Measurements from ENCODE around the gene PLEK2. TPM values are rescaled to one million over a fixed set of nuclear protein-coding genes. Genes with fewer than 3 reads are reported as not detected.
"Not testable (repeated sequence)": the region's sequence is repeated elsewhere in the genome, so short reads cannot be mapped to it uniquely, and the experiment has no call there.

Gene PLEK2
- total RNA-seq, 2 donors from 2014 or later: 8.1 to 21.1 TPM

DNA sequence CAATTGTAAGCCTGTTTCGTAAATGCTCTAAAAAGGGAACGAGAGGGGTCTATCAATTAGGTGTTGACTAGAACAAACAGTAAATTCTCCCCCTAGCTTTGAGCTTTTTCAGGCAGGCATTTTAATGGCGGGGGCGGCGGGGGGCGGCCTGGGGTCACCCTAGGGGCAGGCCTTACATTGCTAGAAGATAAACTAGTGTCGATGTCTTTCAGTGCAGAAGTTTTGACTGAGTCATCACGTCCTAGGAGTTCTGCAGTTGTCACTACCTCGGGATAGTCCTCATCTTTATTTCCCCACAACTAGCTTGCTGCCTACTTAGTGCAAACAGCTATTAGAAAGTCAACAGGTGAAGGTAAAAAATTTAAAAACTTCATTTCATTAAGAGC lies 54.0 kb downstream of the PLEK2 start:
- H3K27ac ChIP-seq: no peak overlapping the region
- TF ChIP-seq POLR2AphosphoS5 (IDR thresholded peaks at IDR 0.05): no peak
- TF ChIP-seq, protein P1, sequence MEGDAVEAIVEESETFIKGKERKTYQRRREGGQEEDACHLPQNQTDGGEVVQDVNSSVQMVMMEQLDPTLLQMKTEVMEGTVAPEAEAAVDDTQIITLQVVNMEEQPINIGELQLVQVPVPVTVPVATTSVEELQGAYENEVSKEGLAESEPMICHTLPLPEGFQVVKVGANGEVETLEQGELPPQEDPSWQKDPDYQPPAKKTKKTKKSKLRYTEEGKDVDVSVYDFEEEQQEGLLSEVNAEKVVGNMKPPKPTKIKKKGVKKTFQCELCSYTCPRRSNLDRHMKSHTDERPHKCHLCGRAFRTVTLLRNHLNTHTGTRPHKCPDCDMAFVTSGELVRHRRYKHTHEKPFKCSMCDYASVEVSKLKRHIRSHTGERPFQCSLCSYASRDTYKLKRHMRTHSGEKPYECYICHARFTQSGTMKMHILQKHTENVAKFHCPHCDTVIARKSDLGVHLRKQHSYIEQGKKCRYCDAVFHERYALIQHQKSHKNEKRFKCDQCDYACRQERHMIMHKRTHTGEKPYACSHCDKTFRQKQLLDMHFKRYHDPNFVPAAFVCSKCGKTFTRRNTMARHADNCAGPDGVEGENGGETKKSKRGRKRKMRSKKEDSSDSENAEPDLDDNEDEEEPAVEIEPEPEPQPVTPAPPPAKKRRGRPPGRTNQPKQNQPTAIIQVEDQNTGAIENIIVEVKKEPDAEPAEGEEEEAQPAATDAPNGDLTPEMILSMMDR (IDR thresholded peaks at IDR 0.05): no peak
- no peak for TF ChIP-seq POLR2A (IDR thresholded peaks at IDR 0.05)
- H3K36me3 ChIP-seq: no peaks in the 10 kb centered on the region
- WGBS: 48% methylated on average over 9 of the region's 9 CpGs
- no peaks in the 10 kb centered on the region for H3K9me3 ChIP-seq
- peak overlapping the region in 1 of 2 donors; percentile 1 for H3K4me3 ChIP-seq
- intact Hi-C loops (cut with DNase I): no loop called here
- DNase-seq (ENCODE audit: low spot score): no peak
- peaks cover 4% of the 10 kb centered on the region for H3K4me1 ChIP-seq (replicated peaks)
- H3K27me3 ChIP-seq (replicated peaks; ENCODE audit: insufficient read depth): no peaks in the 10 kb centered on the region

DNA sequence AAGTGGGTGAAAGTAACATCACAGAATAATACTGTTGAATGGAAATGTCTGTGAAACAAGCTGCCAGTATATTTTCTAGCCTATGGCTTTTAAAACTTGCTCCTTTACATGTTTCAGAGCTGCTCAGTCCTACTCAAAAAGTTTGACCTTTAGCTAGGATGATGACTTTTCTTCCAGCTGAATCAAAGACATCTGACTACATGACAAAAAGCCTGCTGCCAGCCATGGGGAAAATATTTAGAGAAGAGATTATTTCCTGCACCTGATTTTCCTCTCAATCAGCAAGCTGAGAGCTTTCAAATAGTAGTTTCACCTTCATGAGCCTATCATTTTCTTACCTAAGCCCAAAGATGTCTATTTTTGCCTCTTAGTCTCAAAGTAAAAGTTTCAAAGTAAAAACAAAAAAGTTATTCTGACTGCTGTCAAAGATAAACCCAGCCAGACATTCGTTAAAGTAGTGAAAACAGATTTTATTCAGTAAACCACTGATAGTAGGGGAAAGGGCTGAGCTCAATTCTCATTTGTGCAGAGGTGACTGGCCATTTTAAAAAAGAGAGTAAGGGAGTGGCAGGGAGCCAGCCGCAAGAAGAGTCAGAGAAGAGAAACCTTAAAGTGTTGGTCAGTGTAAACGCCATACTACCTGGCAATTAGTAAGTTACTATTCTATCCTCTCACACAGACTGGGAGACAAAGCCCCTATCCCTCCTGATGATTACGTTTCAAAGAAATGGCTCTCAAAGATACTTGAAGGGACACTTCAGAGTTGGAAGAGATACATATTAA lies 54.6 kb downstream of the PLEK2 start:
- no peak for TF ChIP-seq POLR2A (IDR thresholded peaks at IDR 0.05)
- TF ChIP-seq POLR2AphosphoS5 (IDR thresholded peaks at IDR 0.05): no peak
- TF ChIP-seq, protein P1 (IDR thresholded peaks at IDR 0.05): no peak
- Histone ChIP-seq H3K27ac (no peak overlapping the region), H3K36me3 (no peaks in the 10 kb centered on the region), H3K4me3 (peak overlapping the region in 1 of 2 donors; percentile 1), H3K4me1 (replicated peaks) (peaks cover 1% of the 10 kb centered on the region), H3K9me3 (no peaks in the 10 kb centered on the region), H3K27me3 (replicated peaks; ENCODE audit: insufficient read depth) (no peaks in the 10 kb centered on the region)
- intact Hi-C loops (cut with DNase I): no loop called here
- DNase-seq (ENCODE audit: low spot score): no peak
- WGBS: 40% methylated on average over 4 of the region's 4 CpGs

DNA sequence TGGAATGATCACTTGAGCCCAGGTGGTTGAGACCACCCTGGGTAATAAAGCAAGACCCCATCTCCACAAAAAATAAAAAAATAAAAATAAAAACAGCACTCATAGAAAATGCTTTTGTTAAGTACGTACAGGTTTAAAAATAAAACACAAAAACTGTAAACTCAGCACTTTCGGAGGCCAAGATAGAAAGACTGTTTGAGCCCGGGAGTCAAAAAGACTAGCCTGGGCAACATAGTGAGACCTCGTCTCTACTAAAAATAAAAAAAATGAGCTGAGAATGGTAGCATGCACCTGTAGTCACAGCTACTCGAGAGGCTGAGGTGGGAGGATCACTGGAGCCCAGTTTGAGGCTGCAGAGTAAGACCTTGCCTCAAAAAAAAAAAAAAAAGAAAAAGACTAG lies 59.9 kb downstream of the PLEK2 start:
- no peak overlapping the region for H3K27ac ChIP-seq
- H3K27me3 ChIP-seq (replicated peaks; ENCODE audit: insufficient read depth): no peaks in the 10 kb centered on the region
- 94% methylated on average over 5 of the region's 5 CpGs for WGBS
- intact Hi-C loops (cut with DNase I): no loop called here
- no peak for TF ChIP-seq POLR2A (IDR thresholded peaks at IDR 0.05)
- no peak for TF ChIP-seq POLR2AphosphoS5 (IDR thresholded peaks at IDR 0.05)
- TF ChIP-seq, protein P1 (IDR thresholded peaks at IDR 0.05): no peak
- no peaks in the 10 kb centered on the region for H3K36me3 ChIP-seq
- H3K4me3 ChIP-seq: no peak overlapping the region
- DNase-seq (ENCODE audit: low spot score): no peak
- no peaks in the 10 kb centered on the region for H3K9me3 ChIP-seq
- no peaks in the 10 kb centered on the region for H3K4me1 ChIP-seq (replicated peaks)

DNA sequence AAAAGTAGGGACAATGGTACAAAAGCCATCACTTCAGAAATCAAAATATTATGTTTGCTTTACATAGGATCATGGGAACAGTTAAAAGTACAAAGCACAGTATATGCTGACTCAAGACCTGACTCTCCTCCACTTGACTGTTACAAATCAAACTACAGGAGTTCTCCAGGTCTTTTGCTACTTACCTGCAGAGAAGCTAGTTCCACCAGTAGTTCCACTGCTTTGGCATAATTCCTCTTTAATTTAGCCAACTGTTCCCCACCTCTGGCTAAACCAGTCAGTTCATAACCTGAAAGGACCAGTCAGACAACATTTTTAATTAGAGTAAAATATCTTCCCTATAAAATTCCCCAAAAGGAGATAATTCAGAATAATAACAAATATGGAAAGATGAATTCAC lies 66.4 kb downstream of the PLEK2 start:
- intact Hi-C loops (cut with DNase I): no loop called here
- Histone ChIP-seq H3K4me1 (replicated peaks) (peaks cover 10% of the 10 kb centered on the region), H3K27me3 (replicated peaks; ENCODE audit: insufficient read depth) (no peaks in the 10 kb centered on the region), H3K9me3 (no peaks in the 10 kb centered on the region), H3K4me3 (no peak overlapping the region), H3K36me3 (peaks cover 0 to 5% of the 10 kb centered on the region in 2 donors), H3K27ac (peak overlapping the region in 1 of 2 donors; percentile 23)
- peak; percentile 74 for TF ChIP-seq POLR2AphosphoS5 (IDR thresholded peaks at IDR 0.05)
- TF ChIP-seq, protein P1 (IDR thresholded peaks at IDR 0.05): no peak
- DNase-seq (ENCODE audit: low spot score): peak; percentile 48

DNA sequence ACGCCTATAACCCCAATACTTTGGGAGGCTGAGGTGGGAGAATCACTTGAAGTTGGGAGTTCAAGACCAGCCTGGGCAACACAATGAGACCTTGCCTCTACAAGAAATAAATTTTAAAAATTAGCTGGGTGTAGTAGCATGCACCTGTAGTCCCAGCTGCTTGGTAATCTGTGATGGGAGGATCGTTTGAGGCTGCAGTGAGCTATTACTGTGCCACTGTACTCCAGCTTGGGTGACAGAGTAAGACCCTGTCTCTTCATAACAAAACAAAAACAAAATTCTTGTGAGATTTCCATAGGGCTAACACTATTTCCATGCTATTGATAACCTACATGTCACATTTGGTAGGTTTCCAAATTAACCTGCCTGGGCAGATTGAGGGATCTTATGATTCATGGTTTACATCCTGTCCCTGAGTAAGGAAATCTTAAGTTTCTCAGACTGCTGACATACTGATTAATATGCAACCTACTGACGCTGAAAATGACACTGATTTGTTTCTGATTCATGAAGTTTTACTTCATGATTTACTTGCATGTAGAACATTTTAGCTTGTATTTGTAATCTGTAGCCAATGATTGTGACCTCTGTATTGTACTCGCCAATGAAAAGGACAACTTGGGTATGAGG lies 68.2 kb downstream of the PLEK2 start:
- no peak for DNase-seq (ENCODE audit: low spot score)
- H3K4me3 ChIP-seq: no peak overlapping the region
- intact Hi-C loops (cut with DNase I): no loop called here
- H3K27me3 ChIP-seq (replicated peaks; ENCODE audit: insufficient read depth): no peaks in the 10 kb centered on the region
- H3K9me3 ChIP-seq: no peaks in the 10 kb centered on the region
- H3K27ac ChIP-seq: no peak overlapping the region
- peaks cover 0 to 5% of the 10 kb centered on the region in 2 donors for H3K36me3 ChIP-seq
- 90% methylated on average over 4 of the region's 4 CpGs for WGBS
- TF ChIP-seq POLR2AphosphoS5 (IDR thresholded peaks at IDR 0.05): no peak
- peaks cover 10% of the 10 kb centered on the region for H3K4me1 ChIP-seq (replicated peaks)

DNA sequence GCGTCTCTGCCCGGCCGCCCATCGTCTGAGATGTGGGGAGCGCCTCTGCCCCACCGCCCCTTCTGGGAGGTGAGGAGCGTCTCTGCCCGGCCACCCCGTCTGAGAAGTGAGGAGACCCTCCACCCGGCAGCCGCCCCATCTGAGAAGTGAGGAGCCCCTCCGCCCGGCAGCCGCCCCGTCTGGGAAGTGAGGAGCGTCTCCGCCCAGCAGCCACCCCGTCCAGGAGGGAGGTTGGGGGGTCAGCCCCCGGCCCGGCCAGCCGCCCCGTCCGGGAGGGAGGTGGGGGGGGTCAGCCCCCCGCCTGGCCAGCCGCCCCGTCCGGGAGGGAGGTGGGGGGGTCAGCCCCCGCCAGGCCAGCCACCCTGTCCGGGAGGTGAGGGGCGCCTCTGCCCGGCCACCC lies 70.7 kb downstream of the PLEK2 start:
- H3K4me3 ChIP-seq; intact Hi-C loops (cut with DNase I); H3K9me3 ChIP-seq; H3K27ac ChIP-seq; H3K36me3 ChIP-seq; DNase-seq (ENCODE audit: low spot score); H3K27me3 ChIP-seq (replicated peaks; ENCODE audit: insufficient read depth): not testable (repeated sequence)
- 98% methylated on average over 21 of the region's 31 CpGs for WGBS
- peaks cover 10% of the 10 kb centered on the region for H3K4me1 ChIP-seq (replicated peaks)

All from prostate gland (tissue), 2 donors.